Hepatocyte (in vitro differentiated cells): ENCODE data around the gene UGT1A4. TPM values are rescaled to one million over a fixed set of nuclear protein-coding genes. Genes with fewer than 3 reads are reported as not detected.

ENCODE experiments used
- DNase-seq: peaks from one replicate; pipeline ENCODE4 v3.0.0-alpha.2; 2016; ENCODE audit warnings: low spot score
- H2AFZ ChIP-seq: fragments of 200-600 bp; sonication (generic); 2 replicates; pipeline ENCODE4 v1.6.0; 2016; ENCODE audit warnings: antibody characterized with exemption, mild to moderate bottlenecking
- H3K27ac ChIP-seq: fragments of 200-600 bp; sonication (generic); 2 replicates; pipeline ENCODE4 v1.5.1; 2016; ENCODE audit warnings: mild to moderate bottlenecking
- H3K27me3 ChIP-seq: fragments of 200-600 bp; sonication (generic); 2 replicates; pipeline ENCODE4 v1.6.1; 2016
- H3K36me3 ChIP-seq: fragments of 200-600 bp; sonication (generic); replicated peaks from 2 replicates; pipeline ENCODE4 v1.5.1; 2016; ENCODE audit warnings: low read depth; ENCODE audit not compliant: insufficient read depth
- H3K4me1 ChIP-seq: fragments of 200-600 bp; sonication (generic); 2 replicates; pipeline ENCODE4 v1.5.1; 2016; ENCODE audit warnings: mild to moderate bottlenecking, moderate library complexity; ENCODE audit not compliant: insufficient read depth
- H3K4me2 ChIP-seq: fragments of 200-600 bp; sonication (generic); 2 replicates; pipeline ENCODE4 v1.6.0; 2016
- H3K4me3 ChIP-seq: fragments of 200-600 bp; sonication (generic); 2 replicates; pipeline ENCODE4 v1.5.1; 2016; ENCODE audit warnings: mild to moderate bottlenecking
- H3K79me2 ChIP-seq: fragments of 200-600 bp; sonication (generic); 2 replicates; pipeline ENCODE4 v1.6.0; 2017; ENCODE audit warnings: mild to moderate bottlenecking
- H3K9me2 ChIP-seq: fragments of 200-600 bp; sonication (generic); replicated peaks from 2 replicates; pipeline ENCODE4 v1.6.0; 2017; ENCODE audit warnings: mild to moderate bottlenecking; ENCODE audit not compliant: insufficient read depth
- H3K9me3 ChIP-seq: fragments of 200-600 bp; sonication (generic); 2 replicates; pipeline ENCODE4 v1.5.1; 2016; ENCODE audit warnings: low read depth, mild to moderate bottlenecking
- H4K20me1 ChIP-seq: fragments of 200-600 bp; sonication (generic); 2 replicates; pipeline ENCODE4 v1.6.0; 2016; ENCODE audit warnings: mild to moderate bottlenecking; ENCODE audit not compliant: insufficient read depth, poor library complexity, severe bottlenecking
- CTCF ChIP-seq: fragments of 200-600 bp; sonication (generic); IDR thresholded peaks from 2 replicates; pipeline ENCODE4 v1.5.1; 2016; ENCODE audit warnings: antibody characterized with exemption, mild to moderate bottlenecking; ENCODE audit not compliant: poor library complexity
- EZH2 ChIP-seq: fragments of 200-600 bp; sonication (generic); IDR thresholded peaks from 2 replicates; pipeline ENCODE4 v1.6.1; 2016; ENCODE audit warnings: antibody characterized with exemption, mild to moderate bottlenecking, borderline replicate concordance
- EZH2phosphoT487 ChIP-seq: fragments of 200-600 bp; sonication (generic); IDR thresholded peaks from one replicate; pipeline ENCODE4 v1.6.1; 2018; ENCODE audit warnings: antibody characterized with exemption, mild to moderate bottlenecking, low read depth, moderate library complexity; ENCODE audit not compliant: unreplicated experiment, severe bottlenecking
- WGBS: methylation state at CpG from one replicate; pipeline ENCODE4 v1.1.6; 2016; ENCODE audit warnings: low lambda C conversion rate; ENCODE audit errors: missing lambda C conversion rate; 5-methylcytosine and 5-hydroxymethylcytosine counted together
- polyA plus RNA-seq: library from polyadenylated mRNA; unstranded; fragments of >200 nt; fragmentation: Nextera tagmentation; extraction: Ambion mirVana; gene quantifications from 2 replicates; pipeline ENCODE4 v1.2.1, GENCODE V29; 2016
- total RNA-seq: library from RNA; depleted of rRNA; stranded (reverse); fragments of >200 nt; gene quantifications from 2 replicates; pipeline ENCODE4 v1.2.3, GENCODE V29; 2014

The UGT1A4 gene
- total and polyA plus RNA-seq, 2 experiments from 2014 or later: not detected

DNA sequence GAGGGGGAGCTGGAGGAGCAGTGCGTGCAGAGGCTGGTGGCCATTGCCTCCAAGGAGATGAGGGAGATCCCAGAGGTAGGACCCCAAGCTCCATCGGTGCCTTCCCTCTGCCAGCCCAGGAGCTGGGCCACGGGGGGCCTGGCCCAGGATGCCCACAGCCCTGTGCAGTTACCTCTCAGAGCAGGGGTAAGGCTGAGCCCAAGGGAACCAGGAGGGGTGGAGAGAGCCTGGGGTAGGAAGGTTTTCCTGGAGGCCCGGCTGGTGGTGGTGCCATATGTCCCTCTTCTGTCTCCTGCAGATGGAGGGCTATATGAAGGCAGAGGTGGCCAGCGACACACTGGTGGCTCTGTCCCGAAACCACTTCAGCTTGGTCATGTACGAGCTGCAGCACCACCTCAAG lies 71.0 kb downstream of the UGT1A4 start:
- no peaks in the 10 kb centered on the region for H4K20me1 ChIP-seq
- H3K79me2 ChIP-seq: no peaks in the 10 kb centered on the region
- no peaks in the 10 kb centered on the region for H3K36me3 ChIP-seq
- DNase-seq: no peak
- H3K9me2 ChIP-seq: no peaks in the 10 kb centered on the region
- no peaks in the 10 kb centered on the region for H3K4me1 ChIP-seq
- no peak overlapping the region for H2AFZ ChIP-seq
- 92% methylated on average over 7 of the region's 7 CpGs for WGBS
- no peaks in the 10 kb centered on the region for H3K9me3 ChIP-seq
- TF ChIP-seq CTCF (no peak), EZH2phosphoT487 (no peak), EZH2 (no peak)
- H3K27ac ChIP-seq: no peak overlapping the region
- H3K27me3 ChIP-seq: no peaks in the 10 kb centered on the region
- no peak overlapping the region for H3K4me2 ChIP-seq
- no peak overlapping the region for H3K4me3 ChIP-seq

DNA sequence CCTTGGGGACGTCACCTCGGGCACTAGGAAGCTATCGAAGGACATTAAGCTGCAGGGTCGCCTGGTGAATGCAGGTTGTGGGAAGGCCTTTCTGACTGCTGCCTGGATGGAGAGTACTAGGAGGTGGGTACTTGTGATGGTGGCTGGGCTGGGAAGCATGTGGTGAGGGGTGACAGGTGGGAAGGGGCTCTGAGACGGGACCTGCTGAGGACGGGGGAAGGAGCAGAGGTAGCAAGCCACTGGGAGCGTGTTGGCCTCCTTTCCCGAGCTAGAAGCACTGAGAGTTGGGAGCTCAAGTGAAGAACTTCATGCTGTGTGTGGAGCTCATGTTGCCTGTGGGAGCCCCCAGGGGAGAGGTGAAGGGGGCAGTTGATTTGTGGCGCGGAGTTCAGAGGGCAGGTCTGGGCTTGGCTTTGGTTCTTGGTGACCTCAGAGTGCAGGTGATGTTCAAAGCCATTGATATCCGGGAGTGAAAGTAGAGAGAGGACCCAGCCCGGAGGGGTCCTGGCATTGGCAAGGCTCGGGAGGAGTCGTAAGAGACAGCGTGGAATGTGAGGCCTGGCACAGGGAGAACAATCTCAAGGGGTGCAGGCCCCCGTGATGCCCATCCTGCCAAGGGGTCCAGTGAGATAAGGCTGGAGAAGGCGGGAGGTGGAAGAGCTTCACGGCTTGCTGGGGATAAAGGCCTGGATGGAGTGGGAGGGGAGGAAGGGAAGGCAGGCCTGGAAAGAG lies 72.8 kb downstream of the UGT1A4 start:
- Histone ChIP-seq H4K20me1 (no peaks in the 10 kb centered on the region), H3K27ac (no peak overlapping the region), H3K9me3 (no peaks in the 10 kb centered on the region), H3K4me3 (no peak overlapping the region), H3K36me3 (no peaks in the 10 kb centered on the region), H3K79me2 (no peaks in the 10 kb centered on the region), H3K4me2 (no peak overlapping the region), H3K27me3 (no peaks in the 10 kb centered on the region), H3K9me2 (no peaks in the 10 kb centered on the region), H3K4me1 (no peaks in the 10 kb centered on the region), H2AFZ (no peak overlapping the region)
- DNase-seq: no peak
- TF ChIP-seq EZH2phosphoT487 (no peak), EZH2 (no peak), CTCF (no peak)
- WGBS: 91% methylated on average over 18 of the region's 18 CpGs

GRCh38 chr2:233791883-233792329 lies 73.4 kb downstream of the UGT1A4 start:
- Histone ChIP-seq H4K20me1 (no peaks in the 10 kb centered on the region), H3K27me3 (no peaks in the 10 kb centered on the region), H3K27ac (no peak overlapping the region), H2AFZ (no peak overlapping the region), H3K4me3 (no peak overlapping the region), H3K79me2 (no peaks in the 10 kb centered on the region), H3K36me3 (no peaks in the 10 kb centered on the region), H3K9me3 (no peaks in the 10 kb centered on the region), H3K4me2 (no peak overlapping the region), H3K4me1 (no peaks in the 10 kb centered on the region), H3K9me2 (no peaks in the 10 kb centered on the region)
- WGBS: 86% methylated on average over 8 of the region's 9 CpGs
- DNase-seq: no peak
- no peak for TF ChIP-seq EZH2phosphoT487
- no peak for TF ChIP-seq CTCF
- TF ChIP-seq EZH2: no peak
